Stimulated activated CD8-positive, alpha-beta memory T cell treated with anti-CD3 and anti-CD28 coated beads, Interleukin-15, amount 100 ng/mL, for 1 hour (primary cell): ENCODE measurements around the gene SELENOM.
A peak's percentile ranks its signal among the peaks of the same experiment; 100 is the strongest.

Source experiments
- DNase-seq: peaks from one replicate; pipeline ENCODE4 v3.0.0-alpha.2; 2020; ENCODE audit warnings: low read depth

The SELENOM gene

GRCh38 chr22:31107178-31107893 lies at the start of gene SELENOM:
Gene SELENOM (minus strand): TSS chr22:31107568. CDS start chr22:31107505, 63 bp downstream.
- DNase-seq, result peak; percentile 62

- no peak for DNase-seq
Observed at GRCh38 chr22:31155422-31155821, 48.1 kb upstream of the SELENOM start.

GRCh38 chr22:31154975-31155374 lies 47.6 kb upstream of the SELENOM start:
- DNase-seq, result no peak

GRCh38 chr22:31153357-31153756 lies 46.0 kb upstream of the SELENOM start:
- DNase-seq, result no peak

GRCh38 chr22:31151872-31152271 lies 44.5 kb upstream of the SELENOM start:
- no peak for DNase-seq

- DNase-seq, result no peak
Observed at GRCh38 chr22:31150615-31151014, 43.2 kb upstream of the SELENOM start.

GRCh38 chr22:31148953-31149627 lies 41.7 kb upstream of the SELENOM start:
- no peak for DNase-seq

- DNase-seq, result no peak
Observed at GRCh38 chr22:31148488-31148887, 41.1 kb upstream of the SELENOM start.

- DNase-seq, result no peak
Observed at GRCh38 chr22:31144223-31144622, 36.9 kb upstream of the SELENOM start.

GRCh38 chr22:31143537-31143936 lies 36.2 kb upstream of the SELENOM start:
- no peak for DNase-seq

- no peak for DNase-seq
Observed at GRCh38 chr22:31143038-31143437, 35.7 kb upstream of the SELENOM start.

- DNase-seq, result no peak
Observed at GRCh38 chr22:31142285-31142684, 34.9 kb upstream of the SELENOM start.

- no peak for DNase-seq
Observed at GRCh38 chr22:31141551-31141950, 34.2 kb upstream of the SELENOM start.

- no peak for DNase-seq
Observed at GRCh38 chr22:31140746-31141145, 33.4 kb upstream of the SELENOM start.

GRCh38 chr22:31139866-31140716 lies 32.7 kb upstream of the SELENOM start, which contains the start of gene PLA2G3:
Gene PLA2G3 (minus strand): TSS chr22:31140508. CDS start chr22:31140354, 154 bp downstream.
- DNase-seq, result no peak

GRCh38 chr22:31139066-31139465 lies 31.7 kb upstream of the SELENOM start:
- no peak for DNase-seq

GRCh38 chr22:31138126-31138525 lies 30.8 kb upstream of the SELENOM start:
- no peak for DNase-seq

- DNase-seq, result no peak
Observed at GRCh38 chr22:31137721-31138120, 30.4 kb upstream of the SELENOM start.

- DNase-seq, result no peak
Observed at GRCh38 chr22:31136711-31137110, 29.3 kb upstream of the SELENOM start.

- no peak for DNase-seq
Observed at GRCh38 chr22:31136155-31136554, 28.8 kb upstream of the SELENOM start.

- no peak for DNase-seq
Observed at GRCh38 chr22:31135706-31136105, 28.3 kb upstream of the SELENOM start.

- DNase-seq, result no peak
Observed at GRCh38 chr22:31134688-31135087, 27.3 kb upstream of the SELENOM start.

GRCh38 chr22:31133911-31134310 lies 26.5 kb upstream of the SELENOM start:
- DNase-seq, result no peak
